ENCODE results near the gene HS3ST1.

GRCh38 chr4:11359591-11359990, 69.1 kb downstream of the HS3ST1 start:
- TF ChIP-seq POLR2A (IDR thresholded peaks at IDR 0.05; ENCODE audit: low read length) (no peak), GATA1 (IDR thresholded peaks at IDR 0.05; ENCODE audit: low read depth, low read length) (no peak)
